ENCODE results near the gene KAT5. TPM values are rescaled to one million over a fixed set of nuclear protein-coding genes. Genes with fewer than 3 reads are reported as not detected.
A peak's percentile ranks its signal among the peaks of the same experiment; 100 is the strongest.

The KAT5 gene
- total and polyA plus RNA-seq, 2 of the 13 experiments (the other 11 are each of a cell fraction or from before 2014, with no cell fraction given): 35.2 to 48.3 TPM

GRCh38 chr11:65720211-65720934 is 8.3 kb downstream of the KAT5 start, which contains the start of gene RNASEH2C (continued):
- TF ChIP-seq DDIT3 (CRISPR knock-in tag; IDR thresholded peaks at IDR 0.05): 0 out of 2 replicates have a peak, but pooled peaks have one; percentile 56
- TF ChIP-seq ZNF678 (CRISPR knock-in tag; IDR thresholded peaks at IDR 0.05): no peak
- no peak for TF ChIP-seq DNMT3B (CRISPR knock-in tag; conservative IDR thresholded peaks at IDR 0.05)
- no peak for TF ChIP-seq ZNF382 (CRISPR knock-in tag; IDR thresholded peaks at IDR 0.05; ENCODE audit: borderline replicate concordance)
- TF ChIP-seq EP300 (IDR thresholded peaks at IDR 0.05; ENCODE audit: low read depth in 2 of 2, low read length in 2 of 2): no peak
- no peak for TF ChIP-seq EP300 (CRISPR knock-in tag; IDR thresholded peaks at IDR 0.05; ENCODE audit: borderline replicate concordance)
- TF ChIP-seq ETV6 (CRISPR knock-in tag; conservative IDR thresholded peaks at IDR 0.05): peak; percentile 64; the same call in 1 of the 2 replicates
- TF ChIP-seq, protein P1, sequence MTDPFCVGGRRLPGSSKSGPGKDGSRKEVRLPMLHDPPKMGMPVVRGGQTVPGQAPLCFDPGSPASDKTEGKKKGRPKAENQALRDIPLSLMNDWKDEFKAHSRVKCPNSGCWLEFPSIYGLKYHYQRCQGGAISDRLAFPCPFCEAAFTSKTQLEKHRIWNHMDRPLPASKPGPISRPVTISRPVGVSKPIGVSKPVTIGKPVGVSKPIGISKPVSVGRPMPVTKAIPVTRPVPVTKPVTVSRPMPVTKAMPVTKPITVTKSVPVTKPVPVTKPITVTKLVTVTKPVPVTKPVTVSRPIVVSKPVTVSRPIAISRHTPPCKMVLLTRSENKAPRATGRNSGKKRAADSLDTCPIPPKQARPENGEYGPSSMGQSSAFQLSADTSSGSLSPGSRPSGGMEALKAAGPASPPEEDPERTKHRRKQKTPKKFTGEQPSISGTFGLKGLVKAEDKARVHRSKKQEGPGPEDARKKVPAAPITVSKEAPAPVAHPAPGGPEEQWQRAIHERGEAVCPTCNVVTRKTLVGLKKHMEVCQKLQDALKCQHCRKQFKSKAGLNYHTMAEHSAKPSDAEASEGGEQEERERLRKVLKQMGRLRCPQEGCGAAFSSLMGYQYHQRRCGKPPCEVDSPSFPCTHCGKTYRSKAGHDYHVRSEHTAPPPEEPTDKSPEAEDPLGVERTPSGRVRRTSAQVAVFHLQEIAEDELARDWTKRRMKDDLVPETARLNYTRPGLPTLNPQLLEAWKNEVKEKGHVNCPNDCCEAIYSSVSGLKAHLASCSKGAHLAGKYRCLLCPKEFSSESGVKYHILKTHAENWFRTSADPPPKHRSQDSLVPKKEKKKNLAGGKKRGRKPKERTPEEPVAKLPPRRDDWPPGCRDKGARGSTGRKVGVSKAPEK (CRISPR knock-in tag; IDR thresholded peaks at IDR 0.05; ENCODE audit: borderline replicate concordance): no peak
- peak; percentile 88; the same call in 1 of the 2 replicates for TF ChIP-seq ZNF556 (CRISPR knock-in tag; IDR thresholded peaks at IDR 0.05; ENCODE audit: borderline replicate concordance)
- peak; percentile 62; the same call in 1 of the 2 replicates for TF ChIP-seq EEA1 (CRISPR knock-in tag; IDR thresholded peaks at IDR 0.05; ENCODE audit: borderline replicate concordance)
- no peak for TF ChIP-seq ZNF10 (CRISPR knock-in tag; IDR thresholded peaks at IDR 0.05; ENCODE audit: borderline replicate concordance, low read depth)
- TF ChIP-seq SP2 (CRISPR knock-in tag; IDR thresholded peaks at IDR 0.05): no peak
- TF ChIP-seq MED13 (CRISPR knock-in tag; IDR thresholded peaks at IDR 0.05): no peak
- TF ChIP-seq, protein P2, sequence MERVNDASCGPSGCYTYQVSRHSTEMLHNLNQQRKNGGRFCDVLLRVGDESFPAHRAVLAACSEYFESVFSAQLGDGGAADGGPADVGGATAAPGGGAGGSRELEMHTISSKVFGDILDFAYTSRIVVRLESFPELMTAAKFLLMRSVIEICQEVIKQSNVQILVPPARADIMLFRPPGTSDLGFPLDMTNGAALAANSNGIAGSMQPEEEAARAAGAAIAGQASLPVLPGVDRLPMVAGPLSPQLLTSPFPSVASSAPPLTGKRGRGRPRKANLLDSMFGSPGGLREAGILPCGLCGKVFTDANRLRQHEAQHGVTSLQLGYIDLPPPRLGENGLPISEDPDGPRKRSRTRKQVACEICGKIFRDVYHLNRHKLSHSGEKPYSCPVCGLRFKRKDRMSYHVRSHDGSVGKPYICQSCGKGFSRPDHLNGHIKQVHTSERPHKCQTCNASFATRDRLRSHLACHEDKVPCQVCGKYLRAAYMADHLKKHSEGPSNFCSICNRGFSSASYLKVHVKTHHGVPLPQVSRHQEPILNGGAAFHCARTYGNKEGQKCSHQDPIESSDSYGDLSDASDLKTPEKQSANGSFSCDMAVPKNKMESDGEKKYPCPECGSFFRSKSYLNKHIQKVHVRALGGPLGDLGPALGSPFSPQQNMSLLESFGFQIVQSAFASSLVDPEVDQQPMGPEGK (CRISPR knock-in tag; IDR thresholded peaks at IDR 0.05): peak; percentile 39; the same call in 1 of the 2 replicates
- TF ChIP-seq ZNF546 (CRISPR knock-in tag; conservative IDR thresholded peaks at IDR 0.05): peak; percentile 73; the same call in 1 of the 2 replicates
- peak; percentile 71 for TF ChIP-seq HES4 (CRISPR knock-in tag; IDR thresholded peaks at IDR 0.05; ENCODE audit: borderline replicate concordance)
- TF ChIP-seq ZNF362 (CRISPR knock-in tag; IDR thresholded peaks at IDR 0.05; ENCODE audit: borderline replicate concordance): no peak
- peak; percentile 42 for TF ChIP-seq RAD21 (CRISPR knock-in tag; IDR thresholded peaks at IDR 0.05)
- 0 out of 2 replicates have a peak, but pooled peaks have one; percentile 33 for TF ChIP-seq ZBTB26 (CRISPR knock-in tag; IDR thresholded peaks at IDR 0.05; ENCODE audit: borderline replicate concordance)
- no peak; the same call in 1 of the 2 replicates for TF ChIP-seq FOXM1 (CRISPR knock-in tag; IDR thresholded peaks at IDR 0.05)
- peak; percentile 82; the same call in 1 of the 2 replicates for TF ChIP-seq ARHGAP35 (CRISPR knock-in tag; IDR thresholded peaks at IDR 0.05; ENCODE audit: borderline replicate concordance)
